ENCODE measurements around the gene PRM3. TPM values are rescaled to one million over a fixed set of nuclear protein-coding genes. Genes with fewer than 3 reads are reported as not detected.
A peak's percentile ranks its signal among the peaks of the same experiment; 100 is the strongest.

Gene PRM3
- total and polyA plus RNA-seq, 2 experiments from 2014 or later, result not detected

DNA sequence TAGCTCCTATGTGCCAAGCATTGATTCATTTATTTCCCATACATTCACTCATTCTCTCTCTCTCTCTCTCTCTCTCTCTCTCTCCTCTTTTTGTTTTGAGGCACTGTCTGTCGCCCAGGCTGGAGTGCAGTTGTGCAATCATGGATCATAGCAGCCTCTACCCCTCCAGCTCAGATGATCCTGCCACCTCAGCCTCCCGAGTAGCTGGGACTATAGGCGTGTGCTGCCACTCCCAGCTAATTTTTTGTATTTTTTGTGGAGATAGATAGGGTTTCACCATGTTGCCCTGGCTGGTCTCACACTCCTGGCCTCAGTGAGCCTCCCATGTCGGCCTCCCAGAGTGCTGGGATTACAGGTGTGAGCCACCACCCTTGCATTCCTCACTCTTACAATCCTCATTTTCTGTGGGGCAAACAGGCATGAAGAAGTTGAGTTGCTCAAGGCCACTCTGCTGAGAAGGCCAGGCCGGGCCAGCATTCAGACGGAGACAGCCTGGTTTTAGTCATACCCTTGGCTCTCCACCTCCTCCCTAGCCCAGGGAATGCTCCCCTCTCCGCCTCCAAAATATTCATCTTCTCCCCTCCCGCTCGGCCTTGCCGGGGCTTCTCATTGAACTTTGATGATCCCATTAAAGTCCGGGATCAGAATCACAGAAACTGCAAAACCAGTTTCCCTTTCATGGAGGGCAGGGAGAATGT lies 3.6 kb upstream of the PRM3 start:
- no peaks in the 10 kb centered on the region for H3K36me3 ChIP-seq
- H3K9me3 ChIP-seq (ENCODE audit: low read depth), result no peaks in the 10 kb centered on the region
- no peak overlapping the region for H3K4me3 ChIP-seq
- no peaks in the 10 kb centered on the region for H3K4me1 ChIP-seq (ENCODE audit: low read depth)
- no peak for TF ChIP-seq CTCF (IDR thresholded peaks at IDR 0.05; ENCODE audit: low read depth, low read length)
- DNase-seq (ENCODE audit: low read depth in 1 of 2, low spot score in 1 of 2), result no peak
- no peak overlapping the region for H3K27ac ChIP-seq
- no peaks in the 10 kb centered on the region for H3K27me3 ChIP-seq

DNA sequence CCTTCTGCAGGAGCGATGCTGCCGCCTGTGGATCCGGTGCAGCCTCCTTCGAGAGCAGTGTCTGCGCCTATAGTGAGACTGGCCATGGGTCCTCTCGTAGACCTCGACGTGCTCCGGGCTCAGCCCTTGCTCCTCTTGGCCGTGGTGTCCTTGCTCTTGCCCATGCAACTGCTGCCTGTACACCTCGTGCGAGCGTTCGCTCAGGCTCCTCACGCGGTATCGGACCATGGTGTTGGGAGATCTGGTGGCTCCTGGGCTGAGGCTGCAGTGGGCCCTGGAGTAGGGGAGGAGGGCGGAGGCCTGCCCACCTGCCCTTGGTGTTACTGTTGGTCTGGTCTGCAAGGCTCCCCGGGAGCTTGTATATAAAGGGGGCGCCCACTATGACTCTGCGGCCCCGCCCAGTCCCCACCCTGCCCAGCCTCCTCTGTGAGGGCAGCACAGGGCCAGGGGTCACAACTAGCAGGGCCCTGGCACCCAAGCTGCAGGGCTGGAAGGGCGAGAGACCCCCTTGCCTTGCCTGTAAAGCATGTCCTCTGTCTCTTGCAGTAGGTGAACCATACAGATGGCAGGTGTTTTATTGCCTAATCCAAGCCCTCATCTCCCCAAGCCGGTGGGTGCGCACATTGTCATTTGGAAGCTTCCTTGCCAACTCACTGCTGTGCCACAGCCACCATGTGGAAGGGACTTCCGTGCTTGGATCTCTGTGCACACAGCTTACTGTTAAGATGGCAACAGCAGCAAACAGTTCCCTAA lies 2.9 kb upstream of the PRM3 start, which contains the start of gene PRM2:
TSS of gene PRM2 (minus strand) at position 338 of the 753 bp plus-strand sequence. CDS start at position 228, 110 bp downstream.
- TF ChIP-seq CTCF (IDR thresholded peaks at IDR 0.05; ENCODE audit: low read depth, low read length), result no peak
- H3K27ac ChIP-seq, result no peak within 1 kb of the TSS
- no peaks in the 10 kb centered on the region for H3K36me3 ChIP-seq
- no peaks in the 10 kb centered on the region for H3K27me3 ChIP-seq
- no peak within 1 kb of the TSS for H3K4me3 ChIP-seq
- H3K9me3 ChIP-seq (ENCODE audit: low read depth), result no peaks in the 10 kb centered on the region
- no peak for DNase-seq (ENCODE audit: low read depth in 1 of 2, low spot score in 1 of 2)
- no peaks in the 10 kb centered on the region for H3K4me1 ChIP-seq (ENCODE audit: low read depth)

DNA sequence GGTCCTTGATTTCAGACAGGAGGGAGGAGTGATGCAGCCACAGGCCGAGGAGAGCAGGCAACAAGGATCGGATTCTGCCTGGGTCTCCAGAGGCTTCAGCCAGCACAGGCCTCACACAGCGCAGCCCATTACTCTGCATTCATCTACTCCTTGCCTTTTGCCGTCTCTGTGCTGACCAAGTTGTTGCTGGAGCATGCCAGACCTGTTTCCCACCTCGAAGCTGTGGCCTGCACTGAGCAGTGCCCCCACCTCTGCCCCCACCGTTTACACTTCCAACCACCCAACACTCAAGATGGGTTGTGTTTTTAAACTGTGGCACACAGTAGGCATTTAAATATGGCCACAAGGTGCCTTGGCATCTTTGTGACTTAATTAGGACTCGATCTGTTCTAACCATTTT lies 1.5 kb upstream of the PRM3 start:
- DNase-seq (ENCODE audit: low read depth in 1 of 2, low spot score in 1 of 2), result no peak
- H3K27ac ChIP-seq, result no peak overlapping the region
- TF ChIP-seq CTCF (IDR thresholded peaks at IDR 0.05; ENCODE audit: low read depth, low read length), result no peak
- H3K4me1 ChIP-seq (ENCODE audit: low read depth), result no peaks in the 10 kb centered on the region
- H3K27me3 ChIP-seq, result no peaks in the 10 kb centered on the region
- H3K4me3 ChIP-seq, result no peak overlapping the region
- H3K9me3 ChIP-seq (ENCODE audit: low read depth), result no peaks in the 10 kb centered on the region
- no peaks in the 10 kb centered on the region for H3K36me3 ChIP-seq

GRCh38 chr16:11273721-11274324 lies 394 bp upstream of the PRM3 start:
- Histone ChIP-seq H3K27ac (no peak overlapping the region), H3K4me1 (ENCODE audit: low read depth) (no peaks in the 10 kb centered on the region), H3K36me3 (no peaks in the 10 kb centered on the region), H3K4me3 (no peak overlapping the region), H3K27me3 (no peaks in the 10 kb centered on the region), H3K9me3 (ENCODE audit: low read depth) (no peaks in the 10 kb centered on the region)
- DNase-seq (ENCODE audit: low read depth in 1 of 2, low spot score in 1 of 2), result peak in 1 of 2 donors; percentile 16
- no peak for TF ChIP-seq CTCF (IDR thresholded peaks at IDR 0.05; ENCODE audit: low read depth, low read length)

DNA sequence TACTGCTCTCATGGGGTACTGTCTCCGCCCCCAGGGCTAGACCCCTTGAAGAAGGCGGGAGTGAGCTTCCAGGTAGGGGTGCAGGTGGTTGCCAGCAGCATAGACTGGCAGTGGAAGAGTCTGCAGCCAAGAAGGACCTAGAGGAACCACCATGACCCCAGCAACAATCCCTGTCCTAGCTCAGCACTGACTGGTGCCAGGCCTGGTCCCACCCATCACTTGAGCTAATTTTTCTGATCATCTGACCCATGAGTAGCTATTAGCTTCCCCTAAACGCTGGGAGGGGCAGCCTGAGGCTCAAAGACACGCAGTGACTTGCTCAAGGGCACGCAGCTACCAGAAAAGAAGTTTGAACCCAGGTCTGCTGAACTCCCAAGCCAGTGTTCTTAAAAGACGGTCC lies 945 bp downstream of the PRM3 start:
- H3K4me1 ChIP-seq (ENCODE audit: low read depth), result no peaks in the 10 kb centered on the region
- H3K9me3 ChIP-seq (ENCODE audit: low read depth), result no peaks in the 10 kb centered on the region
- H3K36me3 ChIP-seq, result no peaks in the 10 kb centered on the region
- no peak for TF ChIP-seq CTCF (IDR thresholded peaks at IDR 0.05; ENCODE audit: low read depth, low read length)
- H3K4me3 ChIP-seq, result no peak overlapping the region
- no peak overlapping the region for H3K27ac ChIP-seq
- no peak for DNase-seq (ENCODE audit: low read depth in 1 of 2, low spot score in 1 of 2)
- H3K27me3 ChIP-seq, result no peaks in the 10 kb centered on the region
